MCF 10A (cell line): ENCODE measurements around the gene GALNT1. TPM values are rescaled to one million over a fixed set of nuclear protein-coding genes. Genes with fewer than 3 reads are reported as not detected.

Experiments
- BruUV-seq: library from RNA; stranded (reverse); fragments of 400-500 nt; replicated peaks from 2 replicates; lab custom pipeline; 2021; lab: Mats Ljungman, UMichigan
- CTCF ChIA-PET: fragments of 300-600 bp; sonication (Branson Sonifier 250); formaldehyde crosslinking; extraction: SDS; loops from one replicate; lab custom pipeline; 2021; ENCODE audit warnings: antibody characterized with exemption, inconsistent platforms; lab: Yijun Ruan, JAX
- POLR2A ChIA-PET: fragments of 300-600, 350-650 bp; sonication (Branson Sonifier 250); formaldehyde crosslinking; extraction: SDS; loops from one replicate; lab custom pipeline; 2020; ENCODE audit warnings: antibody characterized with exemption, inconsistent platforms; lab: Yijun Ruan, JAX
- DNase-seq: peaks from one replicate; pipeline ENCODE4 v3.0.0-alpha.2; 2018; ENCODE audit not compliant: unreplicated experiment
- H3K27ac Mint-ChIP-seq: one replicate; pipeline ENCODE4 v1.8.0; 2022; ENCODE audit warnings: mild to moderate bottlenecking, low read depth, mixed read lengths; ENCODE audit not compliant: unreplicated experiment
- H3K27me3 Mint-ChIP-seq: one replicate; pipeline ENCODE4 v1.8.0; 2022; ENCODE audit warnings: mixed read lengths; ENCODE audit not compliant: insufficient read depth, unreplicated experiment
- H3K36me3 Mint-ChIP-seq: one replicate; pipeline ENCODE4 v1.8.0; 2022; ENCODE audit warnings: mild to moderate bottlenecking, moderate library complexity, mixed read lengths; ENCODE audit not compliant: insufficient read depth, unreplicated experiment
- H3K4me1 Mint-ChIP-seq: one replicate; pipeline ENCODE4 v1.8.0; 2022; ENCODE audit warnings: mixed read lengths; ENCODE audit not compliant: insufficient read depth, unreplicated experiment
- H3K4me3 Mint-ChIP-seq: one replicate; pipeline ENCODE4 v1.8.0; 2022; ENCODE audit warnings: mild to moderate bottlenecking, moderate library complexity, mixed read lengths; ENCODE audit not compliant: unreplicated experiment
- H3K9me3 Mint-ChIP-seq: one replicate; pipeline ENCODE4 v1.8.0; 2022; ENCODE audit warnings: mixed read lengths; ENCODE audit not compliant: unreplicated experiment
- CTCF ChIP-seq: fragments of 200-600 bp; IDR thresholded peaks from one replicate; pipeline ENCODE4 v1.8.0; 2022; ENCODE audit warnings: antibody characterized with exemption, mild to moderate bottlenecking; ENCODE audit not compliant: unreplicated experiment
- intact Hi-C: fragments of 100-400 bp; cut with micrococcal nuclease; formaldehyde crosslinking; loops from 2 replicates; pipeline ENCODE4 v1.14.1; 2022
- total RNA-seq: library from RNA; stranded (reverse); gene quantifications from 2 replicates; pipeline ENCODE4 v1.2.3, GENCODE V29; 2022

GALNT1 gene
- total RNA-seq, 1 experiment from 2014 or later: 71.0 TPM

GRCh38 chr18:35559867-35560266 lies 21.7 kb upstream of the GALNT1 start:
- CTCF ChIA-PET: interaction anchor here (0.5 to 1.1 kb wide), 4 partner anchors 23 to 1076 kb away, joined by 3 to 5 read pairs (median 4); no protein-coding TSS in a partner anchor
- H3K36me3 Mint-ChIP-seq: no peaks in the 10 kb centered on the region
- H3K27me3 Mint-ChIP-seq: no peaks in the 10 kb centered on the region
- TF ChIP-seq CTCF: no peak
- intact Hi-C loops: no loop called here
- H3K4me1 Mint-ChIP-seq: peaks cover 5% of the 10 kb centered on the region
- no peak overlapping the region for H3K4me3 Mint-ChIP-seq
- POLR2A ChIA-PET: interaction anchor here (0.5 to 2.0 kb wide), 8 partner anchors 11 to 579 kb away, joined by 3 to 6 read pairs (median 4); partner anchors contain the start of gene INO80C
- no peaks in the 10 kb centered on the region for H3K9me3 Mint-ChIP-seq
- H3K27ac Mint-ChIP-seq: no peak overlapping the region
- DNase-seq: no peak
- no TSS peak for BruUV-seq

GRCh38 chr18:35564795-35565453 lies 16.6 kb upstream of the GALNT1 start:
- Mint-ChIP-seq H3K4me3 (no peak overlapping the region), H3K4me1 (peaks cover 3% of the 10 kb centered on the region)

GRCh38 chr18:35566019-35566418 lies 15.5 kb upstream of the GALNT1 start:
- no TSS peak for BruUV-seq
- no peaks in the 10 kb centered on the region for H3K27me3 Mint-ChIP-seq
- no peaks in the 10 kb centered on the region for H3K36me3 Mint-ChIP-seq
- DNase-seq: no peak
- POLR2A ChIA-PET: interaction anchor here (1.3 kb wide), 1 partner anchor 13 kb away, joined by 5 read pairs; no protein-coding TSS in a partner anchor
- TF ChIP-seq CTCF: no peak
- CTCF ChIA-PET: no interaction called here
- H3K27ac Mint-ChIP-seq: no peak overlapping the region
- H3K4me3 Mint-ChIP-seq: no peak overlapping the region
- no peaks in the 10 kb centered on the region for H3K9me3 Mint-ChIP-seq
- intact Hi-C loops: no loop called here
- no peaks in the 10 kb centered on the region for H3K4me1 Mint-ChIP-seq

More at GRCh38 chr18:35564795-35565453, 16.6 kb upstream of the GALNT1 start:
- TF ChIP-seq CTCF: no peak
- Mint-ChIP-seq H3K36me3 (no peaks in the 10 kb centered on the region), H3K27me3 (no peaks in the 10 kb centered on the region), H3K9me3 (no peaks in the 10 kb centered on the region), H3K27ac (no peak overlapping the region)
- ChIA-PET CTCF (interaction anchor here (0.6 to 0.8 kb wide), 3 partner anchors 53 to 386 kb away, joined by 3 to 4 read pairs (median 3); no protein-coding TSS in a partner anchor), POLR2A (no interaction called here)
- BruUV-seq: no TSS peak
- intact Hi-C loops: no loop called here
- DNase-seq: no peak

GRCh38 chr18:35570182-35570581 lies 11.4 kb upstream of the GALNT1 start:
- ChIA-PET CTCF (interaction anchor here (0.8 to 1.2 kb wide), 2 partner anchors 12 to 163 kb away, joined by 4 read pairs; no protein-coding TSS in a partner anchor), POLR2A (interaction anchor here (1.1 to 2.8 kb wide), 5 partner anchors 10 to 90 kb away, joined by 3 to 13 read pairs (median 5); no protein-coding TSS in a partner anchor)
- peak; percentile 54 for DNase-seq
- intact Hi-C loops: no loop called here
- TF ChIP-seq CTCF: no peak
- Mint-ChIP-seq H3K27me3 (no peaks in the 10 kb centered on the region), H3K27ac (no peak overlapping the region), H3K4me3 (no peak overlapping the region), H3K4me1 (no peaks in the 10 kb centered on the region), H3K36me3 (no peaks in the 10 kb centered on the region), H3K9me3 (no peaks in the 10 kb centered on the region)
- no TSS peak for BruUV-seq
